ENCODE results near the gene TMEM187. TPM values are rescaled to one million over a fixed set of nuclear protein-coding genes. Genes with fewer than 3 reads are reported as not detected.

TMEM187 gene
- polyA plus RNA-seq, 2 of the 4 experiments (the other 2 are of a cell fraction), result 7.8 to 10.6 TPM

DNA sequence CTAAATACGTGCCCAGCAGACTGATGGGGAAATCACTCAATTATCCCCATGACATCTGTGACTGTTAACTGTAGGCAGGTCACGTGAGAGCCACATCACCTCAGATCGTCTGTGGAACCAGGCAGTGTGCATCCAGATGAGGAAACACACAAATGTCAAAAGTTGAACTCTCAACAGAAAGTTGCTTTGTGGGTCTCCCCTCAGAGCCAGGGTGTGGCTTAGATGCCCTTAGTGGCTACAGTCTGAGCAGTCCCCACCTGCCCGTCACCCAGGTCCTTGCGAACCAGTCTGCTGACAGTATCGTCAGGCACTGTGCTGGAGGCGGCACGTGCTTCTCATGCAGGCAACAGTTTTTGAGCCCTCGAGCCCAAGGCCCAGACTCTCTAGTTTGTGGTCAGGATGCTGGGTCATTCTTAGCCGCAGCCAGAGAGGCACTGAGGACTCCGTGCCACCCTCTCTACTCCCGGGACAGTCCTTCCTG, 10.8 kb downstream of the TMEM187 start:
- FAIRE-seq, result no peak
- Histone ChIP-seq H3K4me1 (no peaks in the 10 kb centered on the region), H3K9me3 (no peaks in the 10 kb centered on the region), H3K4me2 (no peak overlapping the region), H3K27ac (no peak overlapping the region), H3K4me3 (no peak overlapping the region)
- ChIA-PET CTCF (no interaction called here), POLR2A (no interaction called here)
- no peak for DNase-seq (ENCODE audit: low read depth in 1 of 2, low spot score in 1 of 2)
- TF ChIP-seq MYC (IDR thresholded peaks at IDR 0.05; ENCODE audit: borderline replicate concordance, low read length), result no peak
- TF ChIP-seq GATA3 (IDR thresholded peaks at IDR 0.05; ENCODE audit: borderline replicate concordance), result no peak
- no peak for TF ChIP-seq BHLHE40 (IDR thresholded peaks at IDR 0.05; ENCODE audit: low read depth, low read length)
- no peak for TF ChIP-seq RARB (CRISPR knock-in tag; IDR thresholded peaks at IDR 0.05)
- TF ChIP-seq, protein P1, sequence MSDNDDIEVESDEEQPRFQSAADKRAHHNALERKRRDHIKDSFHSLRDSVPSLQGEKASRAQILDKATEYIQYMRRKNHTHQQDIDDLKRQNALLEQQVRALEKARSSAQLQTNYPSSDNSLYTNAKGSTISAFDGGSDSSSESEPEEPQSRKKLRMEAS (IDR thresholded peaks at IDR 0.05), result no peak
- no peak for TF ChIP-seq ZFP36 (IDR thresholded peaks at IDR 0.05; ENCODE audit: borderline replicate concordance, partially characterized antibody)
- TF ChIP-seq FOSL2 (IDR thresholded peaks at IDR 0.05), result no peak
- TF ChIP-seq FOSL2 (CRISPR knock-in tag; IDR thresholded peaks at IDR 0.05), result no peak
- TF ChIP-seq CEBPB (IDR thresholded peaks at IDR 0.05), result no peak
- TF ChIP-seq, protein P2, sequence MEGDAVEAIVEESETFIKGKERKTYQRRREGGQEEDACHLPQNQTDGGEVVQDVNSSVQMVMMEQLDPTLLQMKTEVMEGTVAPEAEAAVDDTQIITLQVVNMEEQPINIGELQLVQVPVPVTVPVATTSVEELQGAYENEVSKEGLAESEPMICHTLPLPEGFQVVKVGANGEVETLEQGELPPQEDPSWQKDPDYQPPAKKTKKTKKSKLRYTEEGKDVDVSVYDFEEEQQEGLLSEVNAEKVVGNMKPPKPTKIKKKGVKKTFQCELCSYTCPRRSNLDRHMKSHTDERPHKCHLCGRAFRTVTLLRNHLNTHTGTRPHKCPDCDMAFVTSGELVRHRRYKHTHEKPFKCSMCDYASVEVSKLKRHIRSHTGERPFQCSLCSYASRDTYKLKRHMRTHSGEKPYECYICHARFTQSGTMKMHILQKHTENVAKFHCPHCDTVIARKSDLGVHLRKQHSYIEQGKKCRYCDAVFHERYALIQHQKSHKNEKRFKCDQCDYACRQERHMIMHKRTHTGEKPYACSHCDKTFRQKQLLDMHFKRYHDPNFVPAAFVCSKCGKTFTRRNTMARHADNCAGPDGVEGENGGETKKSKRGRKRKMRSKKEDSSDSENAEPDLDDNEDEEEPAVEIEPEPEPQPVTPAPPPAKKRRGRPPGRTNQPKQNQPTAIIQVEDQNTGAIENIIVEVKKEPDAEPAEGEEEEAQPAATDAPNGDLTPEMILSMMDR (IDR thresholded peaks at IDR 0.05), result no peak
- TF ChIP-seq RAD21 (conservative IDR thresholded peaks at IDR 0.05 in 1 of 2, IDR thresholded peaks at IDR 0.05 in 1 of 2), result no peak
- TF ChIP-seq RNF2 (IDR thresholded peaks at IDR 0.05; ENCODE audit: borderline replicate concordance, low read depth), result no peak
- TF ChIP-seq ZSCAN20 (CRISPR knock-in tag; IDR thresholded peaks at IDR 0.05), result no peak
- TF ChIP-seq HOXB5 (CRISPR knock-in tag; IDR thresholded peaks at IDR 0.05), result no peak
- TF ChIP-seq PHF8 (IDR thresholded peaks at IDR 0.05; ENCODE audit: borderline replicate concordance, low read depth), result no peak
- TF ChIP-seq SMC3 (IDR thresholded peaks at IDR 0.05), result no peak
- TF ChIP-seq, protein P3, sequence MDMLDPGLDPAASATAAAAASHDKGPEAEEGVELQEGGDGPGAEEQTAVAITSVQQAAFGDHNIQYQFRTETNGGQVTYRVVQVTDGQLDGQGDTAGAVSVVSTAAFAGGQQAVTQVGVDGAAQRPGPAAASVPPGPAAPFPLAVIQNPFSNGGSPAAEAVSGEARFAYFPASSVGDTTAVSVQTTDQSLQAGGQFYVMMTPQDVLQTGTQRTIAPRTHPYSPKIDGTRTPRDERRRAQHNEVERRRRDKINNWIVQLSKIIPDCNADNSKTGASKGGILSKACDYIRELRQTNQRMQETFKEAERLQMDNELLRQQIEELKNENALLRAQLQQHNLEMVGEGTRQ (IDR thresholded peaks at IDR 0.05), result no peak
- TF ChIP-seq POLR2A (IDR thresholded peaks at IDR 0.05; ENCODE audit: low read length), result no peak
- WGBS (ENCODE audit: missing lambda C conversion rate), result 84% methylated on average over 4 of the region's 12 CpGs
- no peak for ATAC-seq

DNA sequence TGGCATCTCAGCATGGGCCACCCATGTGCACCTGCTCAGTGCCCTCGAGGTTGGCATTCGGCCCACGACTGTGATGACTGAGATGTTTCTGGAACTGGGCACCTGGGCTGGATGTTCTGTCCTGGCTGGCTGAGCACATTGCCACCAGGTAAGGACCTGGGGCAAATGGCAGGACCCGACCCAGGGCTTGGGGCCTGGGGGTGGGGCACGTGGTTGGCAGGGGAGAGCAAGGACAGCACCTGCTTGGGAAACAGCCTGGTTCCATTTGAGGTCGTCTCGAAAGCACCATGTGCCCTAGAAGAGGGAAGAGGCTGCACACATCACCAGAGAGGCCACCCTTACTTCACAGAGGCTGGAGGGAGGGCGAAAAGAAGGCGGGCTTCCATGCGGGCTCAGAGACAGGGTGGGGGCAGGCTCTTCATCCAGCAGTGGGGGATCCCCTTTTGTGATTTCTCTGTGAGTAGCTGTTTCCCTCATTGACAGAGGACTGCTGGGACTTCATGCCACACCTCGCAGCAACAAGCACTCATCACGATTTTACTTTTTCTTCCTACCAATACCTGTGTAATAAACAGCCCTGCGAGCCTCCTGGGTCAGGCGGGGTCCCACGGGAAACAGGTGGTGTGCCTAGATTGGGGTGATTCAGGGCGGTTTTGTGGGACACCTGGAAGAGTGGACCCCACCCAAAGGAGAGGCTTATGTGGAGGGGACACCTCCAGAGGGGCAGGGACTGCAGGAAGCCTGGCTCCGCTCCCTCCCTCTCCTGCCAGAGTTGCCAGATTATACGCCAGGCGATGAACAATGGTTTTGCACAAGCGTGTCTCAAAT, 12.0 kb downstream of the TMEM187 start:
- ATAC-seq, result no peak
- no peak for DNase-seq (ENCODE audit: low read depth in 1 of 2, low spot score in 1 of 2)
- Histone ChIP-seq H3K9me3 (no peaks in the 10 kb centered on the region), H3K4me2 (no peak overlapping the region), H3K4me3 (no peak overlapping the region), H3K27ac (no peak overlapping the region), H3K4me1 (no peaks in the 10 kb centered on the region)
- no peak for FAIRE-seq
- 84% methylated on average over 15 of the region's 20 CpGs for WGBS (ENCODE audit: missing lambda C conversion rate)
- ChIA-PET POLR2A (no interaction called here), CTCF (no interaction called here)
- no peak for TF ChIP-seq POLR2A (IDR thresholded peaks at IDR 0.05; ENCODE audit: low read length)
- TF ChIP-seq KDM5A (IDR thresholded peaks at IDR 0.05), result no peak
- no peak for TF ChIP-seq NPAS2 (CRISPR knock-in tag; IDR thresholded peaks at IDR 0.05; ENCODE audit: borderline replicate concordance)
- no peak for TF ChIP-seq EHMT2 (IDR thresholded peaks at IDR 0.05; ENCODE audit: low read depth)
- no peak for TF ChIP-seq HEYL (CRISPR knock-in tag; IDR thresholded peaks at IDR 0.05)
- TF ChIP-seq, protein P4, sequence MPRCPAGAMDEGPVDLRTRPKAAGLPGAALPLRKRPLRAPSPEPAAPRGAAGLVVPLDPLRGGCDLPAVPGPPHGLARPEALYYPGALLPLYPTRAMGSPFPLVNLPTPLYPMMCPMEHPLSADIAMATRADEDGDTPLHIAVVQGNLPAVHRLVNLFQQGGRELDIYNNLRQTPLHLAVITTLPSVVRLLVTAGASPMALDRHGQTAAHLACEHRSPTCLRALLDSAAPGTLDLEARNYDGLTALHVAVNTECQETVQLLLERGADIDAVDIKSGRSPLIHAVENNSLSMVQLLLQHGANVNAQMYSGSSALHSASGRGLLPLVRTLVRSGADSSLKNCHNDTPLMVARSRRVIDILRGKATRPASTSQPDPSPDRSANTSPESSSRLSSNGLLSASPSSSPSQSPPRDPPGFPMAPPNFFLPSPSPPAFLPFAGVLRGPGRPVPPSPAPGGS (IDR thresholded peaks at IDR 0.05), result no peak
- no peak for TF ChIP-seq TP53 (CRISPR knock-in tag; IDR thresholded peaks at IDR 0.05)
- TF ChIP-seq CEBPB (IDR thresholded peaks at IDR 0.05), result no peak
- no peak for TF ChIP-seq HOXB13 (CRISPR knock-in tag; IDR thresholded peaks at IDR 0.05; ENCODE audit: low read depth)
- no peak for TF ChIP-seq FOXS1 (CRISPR knock-in tag; IDR thresholded peaks at IDR 0.05)
- TF ChIP-seq, protein P1 (IDR thresholded peaks at IDR 0.05), result no peak
- no peak for TF ChIP-seq CBX8 (IDR thresholded peaks at IDR 0.05)
- no peak for TF ChIP-seq MAZ (IDR thresholded peaks at IDR 0.05; ENCODE audit: borderline replicate concordance, low read depth, low read length)
- no peak for TF ChIP-seq SMC3 (IDR thresholded peaks at IDR 0.05)
- TF ChIP-seq, protein P5, sequence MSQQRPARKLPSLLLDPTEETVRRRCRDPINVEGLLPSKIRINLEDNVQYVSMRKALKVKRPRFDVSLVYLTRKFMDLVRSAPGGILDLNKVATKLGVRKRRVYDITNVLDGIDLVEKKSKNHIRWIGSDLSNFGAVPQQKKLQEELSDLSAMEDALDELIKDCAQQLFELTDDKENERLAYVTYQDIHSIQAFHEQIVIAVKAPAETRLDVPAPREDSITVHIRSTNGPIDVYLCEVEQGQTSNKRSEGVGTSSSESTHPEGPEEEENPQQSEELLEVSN (IDR thresholded peaks at IDR 0.05; ENCODE audit: borderline replicate concordance, low read depth), result no peak
- TF ChIP-seq ESRRA (IDR thresholded peaks at IDR 0.05; ENCODE audit: borderline replicate concordance, low read length), result no peak
- no peak for TF ChIP-seq BHLHE40 (IDR thresholded peaks at IDR 0.05; ENCODE audit: low read depth, low read length)
- no peak for TF ChIP-seq CHD2 (IDR thresholded peaks at IDR 0.05; ENCODE audit: low read length, partially characterized antibody)

Measured in A549 (cell line).